ENCODE results near the gene EGFR.

- TF ChIP-seq CTCF (IDR thresholded peaks at IDR 0.05) (no peak), POLR2A (IDR thresholded peaks at IDR 0.05) (no peak)
These were observed 95.1 kb downstream of the EGFR start for GRCh38 chr7:55113760-55114540.
